Ishikawa (cell line): Measurements from ENCODE around the gene RTL5.

Source experiments
- CEBPB ChIP-seq: IDR thresholded peaks from 2 replicates; pipeline ENCODE4 v1.6.1; 2012
- CREB1 ChIP-seq: IDR thresholded peaks from 2 replicates; pipeline ENCODE4 v1.6.1; 2012; ENCODE audit warnings: low read depth
- EGR1 ChIP-seq: IDR thresholded peaks from 2 replicates; pipeline ENCODE4 v1.6.1; 2012
- EP300 ChIP-seq: IDR thresholded peaks from 2 replicates; pipeline ENCODE4 v1.6.1; 2012; ENCODE audit warnings: borderline replicate concordance
- FOXM1 ChIP-seq: IDR thresholded peaks from 2 replicates; pipeline ENCODE4 v1.6.1; 2012; ENCODE audit warnings: low read depth, borderline replicate concordance
- NFIC ChIP-seq: IDR thresholded peaks from 2 replicates; pipeline ENCODE4 v1.6.1; 2012
- RAD21 ChIP-seq: IDR thresholded peaks from 2 replicates; pipeline ENCODE4 v1.6.1; 2012; ENCODE audit warnings: low read depth
- REST ChIP-seq: IDR thresholded peaks from 2 replicates; pipeline ENCODE4 v1.6.1; 2012; ENCODE audit warnings: low read depth, mild to moderate bottlenecking
- TAF1 ChIP-seq: IDR thresholded peaks from 2 replicates; pipeline ENCODE4 v1.6.1; 2012; ENCODE audit warnings: low read depth, mild to moderate bottlenecking
- TCF12 ChIP-seq: IDR thresholded peaks from 2 replicates; pipeline ENCODE4 v1.6.1; 2012; ENCODE audit warnings: low read depth
- TEAD4 ChIP-seq: IDR thresholded peaks from 2 replicates; pipeline ENCODE4 v1.6.1; 2012
- YY1 ChIP-seq: IDR thresholded peaks from 2 replicates; pipeline ENCODE4 v1.6.1; 2012; ENCODE audit warnings: low read depth
- ZBTB7A ChIP-seq: IDR thresholded peaks from 2 replicates; pipeline ENCODE4 v1.6.1; 2012; ENCODE audit warnings: low read depth
- TF ChIP-seq, protein P1 (sequence below): IDR thresholded peaks from 2 replicates; pipeline ENCODE4 v1.6.1; 2012
- TF ChIP-seq, protein P2 (sequence below): IDR thresholded peaks from 2 replicates; pipeline ENCODE4 v1.6.1; 2012

Gene RTL5

GRCh38 chrX:72089254-72089653, 42.5 kb downstream of the RTL5 start:
- TF ChIP-seq CREB1 (no peak), ZBTB7A (no peak), TEAD4 (no peak), CEBPB (no peak), REST (no peak), RAD21 (no peak), TAF1 (no peak), FOXM1 (no peak), EGR1 (no peak), EP300 (no peak), TCF12 (no peak), YY1 (no peak)
- TF ChIP-seq, protein P1, sequence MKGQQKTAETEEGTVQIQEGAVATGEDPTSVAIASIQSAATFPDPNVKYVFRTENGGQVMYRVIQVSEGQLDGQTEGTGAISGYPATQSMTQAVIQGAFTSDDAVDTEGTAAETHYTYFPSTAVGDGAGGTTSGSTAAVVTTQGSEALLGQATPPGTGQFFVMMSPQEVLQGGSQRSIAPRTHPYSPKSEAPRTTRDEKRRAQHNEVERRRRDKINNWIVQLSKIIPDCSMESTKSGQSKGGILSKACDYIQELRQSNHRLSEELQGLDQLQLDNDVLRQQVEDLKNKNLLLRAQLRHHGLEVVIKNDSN = no peak
- TF ChIP-seq, protein P2, sequence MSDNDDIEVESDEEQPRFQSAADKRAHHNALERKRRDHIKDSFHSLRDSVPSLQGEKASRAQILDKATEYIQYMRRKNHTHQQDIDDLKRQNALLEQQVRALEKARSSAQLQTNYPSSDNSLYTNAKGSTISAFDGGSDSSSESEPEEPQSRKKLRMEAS = no peak

GRCh38 chrX:72088761-72089160, 43.0 kb downstream of the RTL5 start:
- TF ChIP-seq FOXM1 (no peak), EP300 (no peak), REST (no peak), NFIC (no peak), RAD21 (no peak), TAF1 (no peak), TEAD4 (no peak), EGR1 (no peak), YY1 (no peak), TCF12 (no peak), ZBTB7A (no peak), CREB1 (no peak), CEBPB (no peak)
- TF ChIP-seq, protein P1 = no peak
- TF ChIP-seq, protein P2 = no peak

DNA sequence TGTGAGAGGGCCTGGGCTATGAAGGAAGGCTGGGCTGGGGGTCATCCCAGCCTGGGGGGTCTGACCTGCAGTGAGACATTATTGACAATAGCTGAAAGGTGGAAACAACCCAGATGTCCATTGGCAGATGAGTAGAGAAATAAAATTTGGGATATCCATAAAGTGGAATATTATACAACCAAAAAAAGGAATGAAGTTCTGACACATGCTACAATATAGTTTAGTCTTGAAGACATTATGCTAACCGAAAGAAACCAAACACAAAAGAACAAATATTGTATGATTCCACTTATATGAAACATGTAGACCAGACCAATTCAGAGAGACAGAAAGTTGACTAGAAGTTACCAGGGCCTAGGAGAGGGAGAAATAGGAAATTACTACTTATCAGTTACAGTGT, 44.7 kb downstream of the RTL5 start:
- no peak for TF ChIP-seq EGR1
- no peak for TF ChIP-seq CREB1
- TF ChIP-seq TAF1 = no peak
- TF ChIP-seq REST = no peak
- TF ChIP-seq EP300 = no peak
- no peak for TF ChIP-seq RAD21
- TF ChIP-seq TCF12 = no peak
- TF ChIP-seq TEAD4 = no peak
- TF ChIP-seq YY1 = no peak
- TF ChIP-seq, protein P1 = no peak
- no peak for TF ChIP-seq ZBTB7A
- TF ChIP-seq NFIC = no peak

DNA sequence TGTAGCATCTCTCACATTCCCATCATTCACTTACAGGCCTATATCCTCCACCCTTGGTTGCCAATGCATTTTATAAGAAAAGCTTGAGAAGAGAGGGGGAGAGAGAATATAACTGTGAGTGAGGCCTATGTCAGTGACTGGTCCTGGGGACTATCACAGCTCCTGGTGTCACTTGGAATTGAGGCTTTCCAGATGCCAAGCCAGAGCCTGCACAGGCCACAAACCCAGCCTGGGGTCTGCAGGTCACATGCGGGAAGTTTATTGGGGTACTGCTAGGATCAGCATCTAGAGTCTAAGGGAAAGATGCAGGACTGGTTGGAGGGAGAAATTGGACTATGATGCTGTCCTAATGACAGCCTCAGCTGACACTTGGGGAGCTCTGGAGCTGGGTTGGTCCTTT, 47.6 kb downstream of the RTL5 start:
- no peak for TF ChIP-seq RAD21
- TF ChIP-seq TCF12 = no peak
- TF ChIP-seq, protein P2 = no peak
- TF ChIP-seq EGR1 = no peak
- TF ChIP-seq FOXM1 = no peak
- no peak for TF ChIP-seq REST
- TF ChIP-seq, protein P1 = no peak
- no peak for TF ChIP-seq ZBTB7A
- TF ChIP-seq TEAD4 = no peak
- no peak for TF ChIP-seq CEBPB
- no peak for TF ChIP-seq EP300
- no peak for TF ChIP-seq CREB1
- TF ChIP-seq NFIC = no peak
- TF ChIP-seq YY1 = no peak
- TF ChIP-seq TAF1 = no peak
